ENCODE data around the gene RAB25. TPM values are rescaled to one million over a fixed set of nuclear protein-coding genes. Genes with fewer than 3 reads are reported as not detected.

RAB25 gene
- total and polyA plus RNA-seq, 2 of the 13 experiments (the other 11 are each of a cell fraction or from before 2014, with no cell fraction given) = 0.20 to 0.22 TPM

DNA sequence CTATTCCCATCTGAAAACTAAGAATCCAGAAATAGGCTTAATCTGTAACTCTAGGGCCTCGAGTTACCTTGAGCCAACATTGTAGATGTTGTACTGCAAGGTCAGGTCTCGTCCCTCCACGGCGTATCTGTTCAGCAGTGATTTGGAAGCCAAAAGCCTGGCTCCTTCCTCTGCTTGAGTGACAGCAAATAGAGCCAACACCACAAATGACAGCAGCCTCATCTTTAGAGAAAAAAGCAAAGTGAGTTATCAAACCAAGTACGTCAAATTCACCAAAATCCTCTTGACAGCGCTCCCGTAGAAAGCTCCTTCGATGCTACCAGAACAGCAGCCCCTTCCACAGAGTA is 41.0 kb upstream of the RAB25 start:
- FAIRE-seq (no peak), ATAC-seq (no peak), DNase-seq (ENCODE audit: low spot score) (no peak)
- H3K27ac ChIP-seq (ENCODE audit: extremely low read length, insufficient read depth, low read length) = peak overlapping the region; percentile 54
- H3K36me3 ChIP-seq (replicated peaks in 1 of 2; ENCODE audit: control insufficient read depth in 1 of 2, insufficient read depth in 2 of 2, low read length in 2 of 2) = peaks cover 1 to 11% of the 10 kb centered on the region in 2 experiments; a peak in 3 of 5 replicates
- peak overlapping the region; percentile 92 for H3K4me2 ChIP-seq (ENCODE audit: low read depth, low read length)
- no peak overlapping the region for H2AFZ ChIP-seq (ENCODE audit: low read length)
- peaks cover 28% of the 10 kb centered on the region for H3K4me1 ChIP-seq (ENCODE audit: insufficient read depth, low read length)
- H3K79me2 ChIP-seq (ENCODE audit: insufficient read depth, low read length) = peaks cover 19% of the 10 kb centered on the region
- H3K27me3 ChIP-seq (ENCODE audit: control insufficient read depth in 1 of 2, insufficient read depth in 2 of 2, low read length in 2 of 2) = no peaks in the 10 kb centered on the region; a peak in 1 of 5 replicates
- peak overlapping the region; percentile 92 for H3K4me3 ChIP-seq (replicated peaks in 1 of 3; ENCODE audit: insufficient read depth in 1 of 3, low read depth in 2 of 3, low read length in 3 of 3)
- no peaks in the 10 kb centered on the region for H3K9me3 ChIP-seq (ENCODE audit: low read length)
- peak overlapping the region; percentile 82 for H3K9ac ChIP-seq (ENCODE audit: insufficient read depth, low read depth, low read length)
- intact Hi-C loops (cut with micrococcal nuclease; ENCODE audit: unreplicated experiment) (loop anchor here (2.0 kb wide), 1 partner anchor 47 kb away; no protein-coding TSS in a partner anchor), in situ Hi-C loops (cut with HindIII; ENCODE audit: extremely low pct_ligation_motif_present, low pct_unique_long_range_greater_than_20kb) (no loop called here)
- WGBS (ENCODE audit: low lambda C conversion rate) = 16% methylated on average over 5 of the region's 8 CpGs
- TSS peak; percentile 80 for BruUV-seq (replicated peaks)
- 0 out of 2 replicates have a peak, but pooled peaks cover 2% of the 10 kb centered on the region for H4K20me1 ChIP-seq (ENCODE audit: insufficient read depth, low read length)
- CTCF ChIA-PET (ENCODE audit: low intra/inter-chr PET ratio, low total read pairs) = no interaction called here
- TF ChIP-seq SP140L (CRISPR knock-in tag; IDR thresholded peaks at IDR 0.05; ENCODE audit: borderline replicate concordance) (no peak), FOXP4 (CRISPR knock-in tag; IDR thresholded peaks at IDR 0.05) (0 out of 2 replicates have a peak, but pooled peaks have one; percentile 15)
- POLR2A ChIA-PET = interaction anchor here (0.6 kb wide), 1 partner anchor 28 kb away, joined by 3 read pairs; no protein-coding TSS in a partner anchor

DNA sequence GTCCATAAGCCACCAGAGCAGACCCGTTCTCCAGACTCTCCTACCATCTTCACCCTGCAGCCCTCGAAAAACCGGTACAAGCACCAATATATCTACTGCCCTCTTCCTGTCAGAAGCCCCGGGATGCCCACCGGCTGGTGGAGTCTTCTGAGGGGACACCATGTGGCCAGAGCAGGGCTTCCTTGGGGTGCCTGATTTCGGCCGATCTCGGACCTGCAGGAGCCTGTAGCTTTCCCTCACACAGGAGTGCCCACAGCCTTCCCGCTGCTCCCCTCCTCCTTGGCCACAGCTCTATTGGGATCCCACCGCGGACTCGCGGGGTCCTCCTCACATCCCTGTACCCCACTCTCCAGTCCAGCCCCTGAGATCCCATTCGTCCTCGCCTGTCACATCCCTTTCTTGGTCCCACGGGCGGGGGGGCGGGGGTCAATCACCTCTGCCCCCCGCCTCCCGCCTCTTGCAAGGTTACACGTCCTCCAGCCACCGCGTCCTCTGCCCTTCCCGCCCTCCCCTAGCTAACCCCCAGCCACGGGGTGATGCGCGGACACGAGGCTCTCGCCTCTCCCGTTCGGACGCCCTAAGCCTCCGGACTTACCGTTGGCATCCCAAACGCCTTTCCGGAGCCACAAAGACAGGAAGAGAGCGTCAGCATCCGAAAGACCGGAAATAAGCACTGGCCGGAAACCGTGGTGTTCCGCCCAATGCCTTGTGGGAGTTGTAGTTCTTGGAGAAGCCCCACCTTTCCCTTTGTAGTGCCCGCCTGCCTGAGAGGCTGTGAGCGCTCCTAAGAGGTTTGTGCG is 40.5 kb upstream of the RAB25 start, which contains the start of gene SSR2:
Gene SSR2 (minus strand): TSS at position 659 of the 800 bp plus-strand sequence. CDS start 784 bp downstream, outside the sequence.
- peak within 1 kb of the TSS; percentile 89 for H2AFZ ChIP-seq (ENCODE audit: low read length)
- peak within 1 kb of the TSS; percentile 54 for H3K27ac ChIP-seq (ENCODE audit: extremely low read length, insufficient read depth, low read length)
- under 1% methylated on average over 35 of the region's 45 CpGs for WGBS (ENCODE audit: low lambda C conversion rate)
- H3K9me3 ChIP-seq (ENCODE audit: low read length) = no peaks in the 10 kb centered on the region
- peaks cover 19% of the 10 kb centered on the region for H3K79me2 ChIP-seq (ENCODE audit: insufficient read depth, low read length)
- intact Hi-C loops (cut with micrococcal nuclease; ENCODE audit: unreplicated experiment) (loop anchor here (2.0 kb wide), 1 partner anchor 46 kb away; no protein-coding TSS in a partner anchor), in situ Hi-C loops (cut with HindIII; ENCODE audit: extremely low pct_ligation_motif_present, low pct_unique_long_range_greater_than_20kb) (no loop called here)
- peak; percentile 97 for ATAC-seq
- DNase-seq (ENCODE audit: low spot score) = peak; percentile 92
- no TSS peak for BruUV-seq (replicated peaks)
- H3K4me2 ChIP-seq (ENCODE audit: low read depth, low read length) = peak within 1 kb of the TSS; percentile 92
- peaks cover 1 to 9% of the 10 kb centered on the region in 2 experiments; a peak in 3 of 5 replicates for H3K36me3 ChIP-seq (replicated peaks in 1 of 2; ENCODE audit: control insufficient read depth in 1 of 2, insufficient read depth in 2 of 2, low read length in 2 of 2)
- CTCF ChIA-PET (ENCODE audit: low intra/inter-chr PET ratio, low total read pairs) = interaction anchor here (0.5 kb wide), 1 partner anchor 10 kb away, joined by 3 read pairs; no protein-coding TSS in a partner anchor
- H3K9ac ChIP-seq (ENCODE audit: insufficient read depth, low read depth, low read length) = peak within 1 kb of the TSS; percentile 82
- 0 out of 2 replicates have a peak, but pooled peaks cover 2% of the 10 kb centered on the region for H4K20me1 ChIP-seq (ENCODE audit: insufficient read depth, low read length)
- POLR2A ChIA-PET = interaction anchor here (0.6 to 0.8 kb wide), 4 partner anchors 19 to 190 kb away, joined by 3 read pairs; no protein-coding TSS in a partner anchor
- H3K4me3 ChIP-seq (replicated peaks in 1 of 3; ENCODE audit: insufficient read depth in 1 of 3, low read depth in 2 of 3, low read length in 3 of 3) = peak within 1 kb of the TSS; percentile 92
- H3K4me1 ChIP-seq (ENCODE audit: insufficient read depth, low read length) = peaks cover 33% of the 10 kb centered on the region
- FAIRE-seq = peak; percentile 89
- H3K27me3 ChIP-seq (ENCODE audit: control insufficient read depth in 1 of 2, insufficient read depth in 2 of 2, low read length in 2 of 2) = no peaks in the 10 kb centered on the region; a peak in 1 of 5 replicates
- TF ChIP-seq THAP9 (CRISPR knock-in tag; IDR thresholded peaks at IDR 0.05; ENCODE audit: borderline replicate concordance) (0 out of 2 replicates have a peak, but pooled peaks have one; percentile 31), YY1 (IDR thresholded peaks at IDR 0.05; ENCODE audit: insufficient read depth, insufficient replicate concordance, low read depth, low read length) (peak; percentile 48), TAF1 (CRISPR knock-in tag; IDR thresholded peaks at IDR 0.05) (peak; percentile 81), ETV5 (CRISPR knock-in tag; IDR thresholded peaks at IDR 0.05; ENCODE audit: borderline replicate concordance) (peak; percentile 86; the same call in 1 of the 2 replicates), SALL1 (CRISPR knock-in tag; IDR thresholded peaks at IDR 0.05) (peak; percentile 78), PITX1 (CRISPR knock-in tag; IDR thresholded peaks at IDR 0.05) (peak; percentile 3; the same call in 1 of the 2 replicates), GATAD2A (CRISPR knock-in tag; IDR thresholded peaks at IDR 0.05) (peak; percentile 22; the same call in 1 of the 2 replicates)
